H1 (cell line): ENCODE data around the gene SIGLEC12. TPM values are rescaled to one million over a fixed set of nuclear protein-coding genes. Genes with fewer than 3 reads are reported as not detected.

Source experiments
- CTCF ChIA-PET: fragments of 300-600 bp; sonication (Branson Sonifier 250); formaldehyde crosslinking; loops from one replicate; lab custom pipeline; 2021; ENCODE audit not compliant: partially characterized antibody; lab: Charles Lee
- POLR2A ChIA-PET: fragments of 300-600 bp; sonication (Branson Sonifier 250); formaldehyde crosslinking; loops from one replicate; lab custom pipeline; 2021; ENCODE audit warnings: inconsistent platforms; ENCODE audit not compliant: partially characterized antibody; lab: Charles Lee
- DNase-seq, 2 experiments: peaks; one replicate each; pipeline versions ENCODE4 v3.0.0 to v3.0.0-alpha.2; 2010 to 2022; ENCODE audit warnings: low spot score in 2 of 2, low read depth in 1 of 2, mixed read lengths in 1 of 2
- FAIRE-seq: peaks from 2 replicates; lab custom pipeline; 2011; peaks lifted over from hg19 to GRCh38; lab: Jason Lieb, UNC
- H2AFZ ChIP-seq: 2 replicates; pipeline ENCODE4 v1.8.1; 2012; ENCODE audit warnings: low read length, inconsistent platforms
- H2AK5ac ChIP-seq: 2 replicates; pipeline ENCODE4 v1.6.1; 2013; ENCODE audit warnings: low read depth, low read length
- H2BK120ac ChIP-seq: replicated peaks from 2 replicates; pipeline ENCODE3; 2013; ENCODE audit warnings: low read depth, low read length, inconsistent platforms
- H2BK12ac ChIP-seq: 2 replicates; pipeline ENCODE4 v1.6.1; 2013; ENCODE audit warnings: low read depth, low read length
- H2BK15ac ChIP-seq: 2 replicates; pipeline ENCODE4 v1.6.1; 2013; ENCODE audit warnings: low read length
- H2BK20ac ChIP-seq: 2 replicates; pipeline ENCODE4 v1.6.1; 2013; ENCODE audit warnings: low read length
- H2BK5ac ChIP-seq: 2 replicates; pipeline ENCODE4 v1.6.1; 2013; ENCODE audit warnings: low read depth, low read length
- H3K14ac ChIP-seq: 2 replicates; pipeline ENCODE4 v1.6.1; 2013; ENCODE audit warnings: inconsistent platforms; ENCODE audit not compliant: insufficient read length
- H3K18ac ChIP-seq: 2 replicates; pipeline ENCODE4 v1.6.1; 2013; ENCODE audit warnings: low read length; ENCODE audit errors: extremely low read depth
- H3K23ac ChIP-seq: 2 replicates; pipeline ENCODE4 v1.6.1; 2013; ENCODE audit warnings: inconsistent platforms; ENCODE audit not compliant: insufficient read length
- H3K23me2 ChIP-seq: 2 replicates; pipeline ENCODE4 v1.6.1; 2013; ENCODE audit warnings: low read depth, low read length
- H3K27ac ChIP-seq: 2 replicates; pipeline ENCODE4 v1.6.1; 2011; ENCODE audit warnings: low read depth, low read length, inconsistent platforms
- H3K27me3 ChIP-seq, 4 experiments: replicated peaks in 1 of 4; 1 replicate in 1 of 4; 2 replicates in 3 of 4; pipeline versions ENCODE4 v1.6.1 to v1.8.1; 2011 to 2013; ENCODE audit warnings: low read length in 3 of 4, mild to moderate bottlenecking in 3 of 4, inconsistent platforms in 2 of 4, mixed read lengths in 2 of 4, moderate library complexity in 1 of 4; ENCODE audit not compliant: control insufficient read depth in 3 of 4, insufficient read depth in 3 of 4; ENCODE audit errors: extremely low read depth in 1 of 4
- H3K36me3 ChIP-seq, 4 experiments: 2 replicates each; pipeline versions ENCODE4 v1.6.1 to v1.8.1; 2011 to 2013; ENCODE audit warnings: mild to moderate bottlenecking in 4 of 4, low read length in 3 of 4, moderate library complexity in 2 of 4, control low read depth in 1 of 4, inconsistent platforms in 1 of 4; ENCODE audit not compliant: insufficient read depth in 4 of 4, control insufficient read depth in 2 of 4
- H3K4ac ChIP-seq: replicated peaks from 2 replicates; pipeline ENCODE3; 2013; ENCODE audit warnings: low read length, low read depth, mixed read lengths, inconsistent platforms; ENCODE audit not compliant: insufficient read length
- H3K4me1 ChIP-seq, 4 experiments: replicated peaks in 1 of 4; 1 replicate in 1 of 4; 2 replicates in 3 of 4; pipeline versions ENCODE4 v1.6.1 to v1.8.1; 2011 to 2013; ENCODE audit warnings: low read length in 3 of 4, inconsistent platforms in 2 of 4, mixed read lengths in 1 of 4; ENCODE audit not compliant: insufficient read depth in 4 of 4, control insufficient read depth in 3 of 4
- H3K4me2 ChIP-seq, 2 experiments: 2 replicates each; pipeline versions ENCODE4 v1.6.1 to v1.8.1; 2011 to 2013; ENCODE audit warnings: low read depth in 2 of 2, low read length in 2 of 2, control low read depth in 1 of 2, inconsistent platforms in 1 of 2, mild to moderate bottlenecking in 1 of 2; ENCODE audit not compliant: insufficient read depth in 1 of 2
- H3K4me3 ChIP-seq, 4 experiments: fragments of 200-600, 300-600 bp in 1 of 4; sonication (generic), shearing (Covaris generic), sonication (Bioruptor Twin) in 1 of 4; 2 replicates each; pipeline versions ENCODE4 v1.5.1 to v1.8.1; 2011 to 2016; ENCODE audit warnings: low read length in 4 of 4, low read depth in 3 of 4, control low read depth in 2 of 4, inconsistent platforms in 2 of 4, mild to moderate bottlenecking in 2 of 4, mixed read lengths in 1 of 4, moderate library complexity in 1 of 4; ENCODE audit not compliant: insufficient read depth in 2 of 4; ENCODE audit errors: extremely low read depth in 1 of 4
- H3K56ac ChIP-seq: replicated peaks from 2 replicates; pipeline ENCODE3; 2013; ENCODE audit warnings: low read depth, mild to moderate bottlenecking, mixed read lengths, low read length, inconsistent platforms; ENCODE audit not compliant: insufficient read length
- H3K79me1 ChIP-seq: 2 replicates; pipeline ENCODE4 v1.6.1; 2013; ENCODE audit warnings: low read depth, low read length, control low read depth
- H3K79me2 ChIP-seq, 2 experiments: 2 replicates each; pipeline versions ENCODE4 v1.6.1 to v1.8.1; 2012 to 2013; ENCODE audit warnings: low read length in 2 of 2, mild to moderate bottlenecking in 2 of 2, inconsistent platforms in 1 of 2; ENCODE audit not compliant: insufficient read depth in 2 of 2, control insufficient read depth in 1 of 2
- H3K9ac ChIP-seq, 4 experiments: replicated peaks in 1 of 4; 1 replicate in 1 of 4; 2 replicates in 3 of 4; pipeline versions ENCODE4 v1.6.1 to v1.8.1; 2011 to 2013; ENCODE audit warnings: low read depth in 3 of 4, low read length in 3 of 4, control low read depth in 2 of 4, mild to moderate bottlenecking in 2 of 4, moderate library complexity in 2 of 4, inconsistent platforms in 1 of 4; ENCODE audit errors: extremely low read depth in 1 of 4
- H3K9me3 ChIP-seq, 2 experiments: 2 replicates each; pipeline versions ENCODE4 v1.6.1 to v1.8.1; 2012 to 2013; ENCODE audit warnings: mild to moderate bottlenecking in 2 of 2, moderate library complexity in 2 of 2, control low read depth in 1 of 2, inconsistent platforms in 1 of 2, low read depth in 1 of 2, low read length in 1 of 2, mixed read lengths in 1 of 2; ENCODE audit not compliant: insufficient read depth in 2 of 2
- H4K20me1 ChIP-seq, 2 experiments: replicated peaks in 1 of 2; 2 replicates each; pipeline versions ENCODE3 to v1.8.1; 2011 to 2013; ENCODE audit warnings: inconsistent platforms in 2 of 2, low read length in 2 of 2, mild to moderate bottlenecking in 1 of 2; ENCODE audit not compliant: insufficient read depth in 2 of 2, control insufficient read depth in 1 of 2
- H4K5ac ChIP-seq: 2 replicates; pipeline ENCODE4 v1.6.1; 2013; ENCODE audit warnings: low read length, low read depth, mixed read lengths, inconsistent platforms; ENCODE audit not compliant: insufficient read length
- H4K8ac ChIP-seq: 2 replicates; pipeline ENCODE4 v1.8.0; 2013; ENCODE audit warnings: mild to moderate bottlenecking, moderate library complexity, low read length, inconsistent platforms; ENCODE audit not compliant: insufficient read depth; ENCODE audit errors: extremely low read depth
- H4K91ac ChIP-seq: replicated peaks from 2 replicates; pipeline ENCODE3; 2013; ENCODE audit warnings: low read length, mixed read lengths, inconsistent platforms; ENCODE audit not compliant: insufficient read length
- EP300 ChIP-seq, 2 experiments: IDR thresholded peaks; 1 replicate in 1 of 2; 2 replicates in 1 of 2; pipeline ENCODE4 v1.6.1; 2011 to 2012; ENCODE audit warnings: low read depth in 2 of 2, low read length in 2 of 2, mild to moderate bottlenecking in 2 of 2, borderline replicate concordance in 1 of 2, inconsistent platforms in 1 of 2, moderate library complexity in 1 of 2
- KDM1A ChIP-seq: fragments of 200-600, 300-600 bp; sonication (generic); IDR thresholded peaks from 2 replicates; pipeline ENCODE4 v1.7.1; 2016; ENCODE audit warnings: mild to moderate bottlenecking, low read length, borderline replicate concordance
- POLR2AphosphoS5 ChIP-seq: IDR thresholded peaks from 2 replicates; pipeline ENCODE4 v1.6.1; 2011; ENCODE audit warnings: low read depth, low read length
- WGBS, 2 experiments: shearing (Covaris generic) in 1 of 2; methylation state at CpG; one replicate each; pipeline versions ENCODE4 v1.1.6 to v1.1.7; 2013 to 2015; ENCODE audit warnings: low lambda C conversion rate in 2 of 2, mixed read lengths in 2 of 2, inconsistent platforms in 1 of 2, low coverage in 1 of 2, missing lambda C conversion rate in 1 of 2; ENCODE audit not compliant: insufficient replicate concordance in 2 of 2, insufficient coverage in 1 of 2, insufficient read length in 1 of 2; ENCODE audit errors: extremely low coverage in 1 of 2, missing lambda C conversion rate in 1 of 2; 5-methylcytosine and 5-hydroxymethylcytosine counted together
- polyA plus RNA-seq, 7 experiments: library from polyadenylated mRNA; depleted of rRNA in 3 of 7; stranded (reverse) in 5 of 7; unstranded in 2 of 7; fragments of >200 nt in 5 of 7; fragments of 200-250 nt in 2 of 7; gene quantifications; 1 replicate in 5 of 7; 2 replicates in 1 of 7; 4 replicates in 1 of 7; pipeline versions ENCODE4 v1.2.1 to v1.2.3, GENCODE V29; 2011 to 2013; ENCODE audit warnings: missing spikeins in 2 of 7, mixed read lengths in 2 of 7
- total RNA-seq: library from RNA; stranded (reverse); fragmentation: NEBNext Ultra II Directional; extraction: Animal tissue kit (Norgen Biotek cat#: 25700); gene quantifications from 2 replicates; pipeline ENCODE4 v1.2.1, GENCODE V29; 2021

The SIGLEC12 gene
- total and polyA plus RNA-seq, 2 of the 8 experiments (the other 6 are each of a cell fraction or from before 2014, with no cell fraction given): not detected

GRCh38 chr19:51550848-51551672 is 49.5 kb upstream of the SIGLEC12 start:
- no peaks in the 10 kb centered on the region for H3K36me3 ChIP-seq
- H3K79me2 ChIP-seq: no peaks in the 10 kb centered on the region
- H2BK120ac ChIP-seq: no peak overlapping the region
- H4K91ac ChIP-seq: no peak overlapping the region
- H3K27me3 ChIP-seq: no peaks in the 10 kb centered on the region
- no peak for FAIRE-seq
- H3K18ac ChIP-seq: no peak overlapping the region
- H3K4me2 ChIP-seq: no peak overlapping the region
- CTCF ChIA-PET: interaction anchor here (1.4 kb wide), 2 partner anchors 36 to 37 kb away, joined by 4 read pairs; no protein-coding TSS in a partner anchor
- H3K23me2 ChIP-seq: peaks cover 3% of the 10 kb centered on the region; the same call in 1 of the 2 replicates
- H3K27ac ChIP-seq: no peak overlapping the region
- H3K79me1 ChIP-seq: no peaks in the 10 kb centered on the region
- H3K9ac ChIP-seq: no peak overlapping the region
- no peak overlapping the region for H3K23ac ChIP-seq
- H4K8ac ChIP-seq: no peak overlapping the region
- no peak overlapping the region for H3K56ac ChIP-seq
- H3K4ac ChIP-seq: no peak overlapping the region
- WGBS, 2 experiments: 83% methylated on average over 19 of the region's 20 CpGs; no CpG with 5 or more reads in 1 of the 2 experiments
- no peaks in the 10 kb centered on the region for H3K4me1 ChIP-seq
- H3K9me3 ChIP-seq: peaks cover 17 to 33% of the 10 kb centered on the region in 2 experiments; a peak in 3 of 4 replicates
- H4K20me1 ChIP-seq: no peaks in the 10 kb centered on the region
- H2AFZ ChIP-seq: no peak overlapping the region
- no peak overlapping the region for H3K14ac ChIP-seq
- POLR2A ChIA-PET: no interaction called here
- no peak overlapping the region for H2BK15ac ChIP-seq
- no peak overlapping the region for H2AK5ac ChIP-seq
- TF ChIP-seq POLR2AphosphoS5: no peak
- no peak for TF ChIP-seq EP300 (IDR thresholded peaks at IDR 0.05; ENCODE audit: borderline replicate concordance in 1 of 2, low read depth in 2 of 2, low read length in 2 of 2)
- TF ChIP-seq KDM1A: no peak
- TF ChIP-seq, all 59 proteins: peak for 0
- H2BK12ac ChIP-seq: no peak overlapping the region
- no peak overlapping the region for H3K4me3 ChIP-seq
- H2BK5ac ChIP-seq: no peak overlapping the region
- no peak overlapping the region for H2BK20ac ChIP-seq
- no peak for DNase-seq
- H4K5ac ChIP-seq: no peak overlapping the region
